SK-N-SH (cell line): ENCODE measurements around the gene MRGPRX1. TPM values are rescaled to one million over a fixed set of nuclear protein-coding genes. Genes with fewer than 3 reads are reported as not detected.

Experiments
- CTCF ChIA-PET: fragments of 300-600, 350-600 bp; formaldehyde crosslinking; extraction: SDS; loops from one replicate; lab custom pipeline; 2021; lab: Yijun Ruan, JAX
- POLR2A ChIA-PET: fragments of 350-600 bp; sonication (Branson Sonifier 250); formaldehyde crosslinking; extraction: SDS; loops from one replicate; lab custom pipeline; 2020; ENCODE audit warnings: antibody characterized with exemption, inconsistent platforms; lab: Yijun Ruan, JAX
- DNase-seq: peaks from one replicate; pipeline ENCODE4 v3.0.0; 2012
- H2AFZ ChIP-seq: fragments of 200-600 bp; sonication (generic); 2 replicates; pipeline ENCODE4 v1.8.1; 2016; ENCODE audit warnings: antibody characterized with exemption, mild to moderate bottlenecking, low read depth
- H3F3A ChIP-seq: fragments of 200-600 bp; sonication (generic); replicated peaks from 2 replicates; pipeline ENCODE3; 2016; ENCODE audit warnings: antibody characterized with exemption, mild to moderate bottlenecking; ENCODE audit not compliant: insufficient read depth
- H3K27ac ChIP-seq, 2 experiments: fragments of 200-500 bp in 1 of 2; fragments of 200-600 bp in 1 of 2; sonication (Bioruptor generic) in 1 of 2; sonication (generic), shearing (Covaris generic) in 1 of 2; 2 replicates each; pipeline versions ENCODE4 v1.5.1 to v1.6.1; 2014 to 2016; ENCODE audit warnings: low read depth in 2 of 2, inconsistent platforms in 1 of 2, low read length in 1 of 2, mild to moderate bottlenecking in 1 of 2, mixed read lengths in 1 of 2
- H3K27me3 ChIP-seq: fragments of 200-600 bp; sonication (generic), shearing (Covaris generic); 2 replicates; pipeline ENCODE4 v1.6.1; 2016; ENCODE audit warnings: mixed run types; ENCODE audit not compliant: insufficient read depth
- H3K36me3 ChIP-seq, 2 experiments: fragments of 200-500 bp in 1 of 2; fragments of 200-600 bp in 1 of 2; sonication (Bioruptor generic) in 1 of 2; sonication (generic) in 1 of 2; replicated peaks in 1 of 2; 2 replicates each; pipeline versions ENCODE3 to v1.5.1; 2014 to 2016; ENCODE audit warnings: low read length in 1 of 2, mild to moderate bottlenecking in 1 of 2; ENCODE audit not compliant: insufficient read depth in 2 of 2, control insufficient read depth in 1 of 2
- H3K4me1 ChIP-seq, 2 experiments: fragments of 200-500 bp in 1 of 2; fragments of 200-600 bp in 1 of 2; sonication (Bioruptor generic) in 1 of 2; sonication (generic), shearing (Covaris generic) in 1 of 2; 2 replicates each; pipeline versions ENCODE4 v1.5.1 to v1.6.1; 2014 to 2016; ENCODE audit warnings: low read depth in 1 of 2, low read length in 1 of 2, mixed run types in 1 of 2; ENCODE audit not compliant: insufficient read depth in 2 of 2, control insufficient read depth in 1 of 2
- H3K4me2 ChIP-seq: fragments of 200-600 bp; sonication (generic), shearing (Covaris generic); 2 replicates; pipeline ENCODE4 v1.6.1; 2017; ENCODE audit warnings: mixed run types
- H3K4me3 ChIP-seq, 2 experiments: fragments of 200-500 bp in 1 of 2; fragments of 200-600 bp in 1 of 2; sonication (Bioruptor generic) in 1 of 2; sonication (generic), shearing (Covaris generic) in 1 of 2; 2 replicates each; pipeline versions ENCODE4 v1.5.1 to v1.8.1; 2014 to 2016; ENCODE audit warnings: low read depth in 2 of 2, inconsistent platforms in 1 of 2, low read length in 1 of 2, mild to moderate bottlenecking in 1 of 2, mixed read lengths in 1 of 2, moderate library complexity in 1 of 2
- H3K79me2 ChIP-seq: fragments of 200-600 bp; sonication (generic); 2 replicates; pipeline ENCODE4 v1.8.1; 2017; ENCODE audit warnings: mild to moderate bottlenecking; ENCODE audit not compliant: insufficient read depth
- H3K9ac ChIP-seq: fragments of 200-600 bp; sonication (generic); 2 replicates; pipeline ENCODE4 v1.6.1; 2017; ENCODE audit warnings: mixed run types
- H3K9me2 ChIP-seq: fragments of 200-600 bp; sonication (generic); 2 replicates; pipeline ENCODE4 v1.6.1; 2017; ENCODE audit warnings: mixed run types
- H3K9me3 ChIP-seq: fragments of 200-600 bp; sonication (generic); 2 replicates; pipeline ENCODE4 v1.6.1; 2017; ENCODE audit warnings: mixed run types, mild to moderate bottlenecking, moderate library complexity
- H4K20me1 ChIP-seq: fragments of 200-600 bp; sonication (generic); 2 replicates; pipeline ENCODE4 v1.6.1; 2017; ENCODE audit warnings: mild to moderate bottlenecking, mixed run types; ENCODE audit not compliant: insufficient read depth
- ELF1 ChIP-seq: IDR thresholded peaks from 2 replicates; pipeline ENCODE4 v1.4.0; 2012
- EZH2phosphoT487 ChIP-seq: fragments of 200-600 bp; sonication (generic); IDR thresholded peaks from 2 replicates; pipeline ENCODE4 v1.6.1; 2017; ENCODE audit warnings: low read depth, mixed run types, mild to moderate bottlenecking, antibody characterized with exemption, moderate library complexity, borderline replicate concordance
- FOSL2 ChIP-seq: IDR thresholded peaks from 2 replicates; pipeline ENCODE4 v1.4.0; 2012; ENCODE audit warnings: low read depth, mild to moderate bottlenecking, moderate library complexity, borderline replicate concordance
- FOXJ3 ChIP-seq: sonication (generic); formaldehyde crosslinking; IDR thresholded peaks from 2 replicates; pipeline ENCODE4 v1.5.1; 2020; ENCODE audit warnings: mild to moderate bottlenecking, missing genetic modification reagents
- FOXM1 ChIP-seq: IDR thresholded peaks from 2 replicates; pipeline ENCODE4 v1.4.0; 2012; ENCODE audit warnings: low read depth, mild to moderate bottlenecking
- JUND ChIP-seq: IDR thresholded peaks from 2 replicates; pipeline ENCODE4 v1.4.0; 2012
- MXI1 ChIP-seq: IDR thresholded peaks from 2 replicates; pipeline ENCODE4 v1.6.1; 2012; ENCODE audit warnings: mild to moderate bottlenecking, low read depth, low read length, improper control_type of control experiment
- NFIC ChIP-seq: IDR thresholded peaks from 2 replicates; pipeline ENCODE4 v1.4.0; 2012; ENCODE audit warnings: borderline replicate concordance
- RAD21 ChIP-seq: IDR thresholded peaks from 2 replicates; pipeline ENCODE4 v1.6.1; 2012; ENCODE audit warnings: mild to moderate bottlenecking, low read length
- RXRA ChIP-seq: IDR thresholded peaks from 2 replicates; pipeline ENCODE4 v1.4.0; 2012; ENCODE audit warnings: low read depth, mild to moderate bottlenecking, borderline replicate concordance
- SIN3A ChIP-seq: IDR thresholded peaks from 2 replicates; pipeline ENCODE4 v1.6.1; 2012; ENCODE audit warnings: low read depth, mild to moderate bottlenecking, low read length, moderate library complexity, borderline replicate concordance
- SMC3 ChIP-seq: IDR thresholded peaks from 2 replicates; pipeline ENCODE4 v1.6.1; 2012; ENCODE audit warnings: low read depth, low read length, improper control_type of control experiment
- TAF1 ChIP-seq: IDR thresholded peaks from 2 replicates; pipeline ENCODE4 v1.6.1; 2012; ENCODE audit warnings: low read depth, mild to moderate bottlenecking, low read length, moderate library complexity, borderline replicate concordance
- TEAD4 ChIP-seq: IDR thresholded peaks from 2 replicates; pipeline ENCODE4 v1.4.0; 2012; ENCODE audit warnings: mild to moderate bottlenecking, borderline replicate concordance; ENCODE audit not compliant: insufficient read depth
- YY1 ChIP-seq: IDR thresholded peaks from 2 replicates; pipeline ENCODE4 v1.4.0; 2012; ENCODE audit warnings: low read depth, mild to moderate bottlenecking
- WGBS: methylation state at CpG from one replicate; pipeline ENCODE4 v1.1.6; 2017; ENCODE audit warnings: low lambda C conversion rate; 5-methylcytosine and 5-hydroxymethylcytosine counted together
- polyA plus RNA-seq, 3 experiments: library from polyadenylated mRNA; depleted of rRNA; stranded (reverse); fragments of >200 nt; gene quantifications; 2 replicates each; pipeline ENCODE4 v1.2.3, GENCODE V29; 2012
- TF ChIP-seq, protein P1 (sequence below): fragments of 150-350 bp; IDR thresholded peaks from 2 replicates; pipeline ENCODE4 v1.6.1; 2017; ENCODE audit warnings: antibody characterized with exemption, low read length, low read depth, borderline replicate concordance
- TF ChIP-seq, protein P2 (sequence below): IDR thresholded peaks from 2 replicates; pipeline ENCODE4 v1.4.0; 2012; ENCODE audit warnings: low read depth
- TF ChIP-seq, protein P3 (sequence below): fragments of 200-600 bp; sonication (generic); IDR thresholded peaks from 2 replicates; pipeline ENCODE4 v1.6.1; 2017; ENCODE audit warnings: antibody characterized with exemption, mild to moderate bottlenecking, moderate library complexity
- TF ChIP-seq, protein P4 (sequence below): IDR thresholded peaks from 2 replicates; pipeline ENCODE4 v1.6.1; 2012; ENCODE audit warnings: mild to moderate bottlenecking, low read depth, low read length, moderate library complexity

MRGPRX1 gene
- polyA plus RNA-seq, 1 of the 3 experiments (the other 2 are of a cell fraction) = not detected

DNA sequence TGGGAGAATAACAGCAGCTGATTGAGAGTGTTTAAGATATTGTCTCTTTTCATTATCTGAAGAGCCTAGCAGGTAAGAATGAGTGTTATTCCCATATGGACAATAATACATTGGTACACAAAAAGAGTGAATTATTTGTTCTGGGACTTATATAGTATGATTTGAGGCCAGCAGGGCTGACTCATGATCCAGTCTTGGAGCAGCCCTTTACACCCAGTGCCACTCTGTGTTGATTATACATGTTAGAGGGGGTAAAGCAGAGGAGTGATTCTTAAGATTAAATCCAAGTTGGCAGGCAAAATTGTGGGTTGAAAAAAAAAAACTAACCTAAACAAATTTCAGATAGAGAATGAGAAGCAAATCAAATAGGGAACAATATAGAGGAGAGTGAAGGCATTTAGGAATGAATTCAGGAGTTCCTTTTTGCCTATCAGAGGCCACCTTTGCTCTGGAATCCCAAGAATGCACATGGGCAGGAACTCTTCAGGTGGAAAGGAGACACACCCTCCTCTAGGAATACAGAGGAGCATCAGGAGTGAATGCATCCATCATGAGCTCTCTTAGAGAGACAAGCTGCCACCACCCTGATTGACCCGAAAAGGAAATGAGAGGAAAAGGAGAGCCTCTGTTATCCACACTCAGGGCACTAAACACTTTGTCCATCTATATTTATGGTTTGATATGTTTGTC, 19.2 kb upstream of the MRGPRX1 start:
- ChIA-PET CTCF (no interaction called here), POLR2A (no interaction called here)
- 0% methylated on average over 1 of the region's 1 CpG for WGBS
- no peak for DNase-seq
- no peaks in the 10 kb centered on the region for H4K20me1 ChIP-seq
- no peak overlapping the region for H3K27ac ChIP-seq
- H3K9ac ChIP-seq = no peak overlapping the region
- H3K9me3 ChIP-seq = no peaks in the 10 kb centered on the region
- TF ChIP-seq, protein P1, sequence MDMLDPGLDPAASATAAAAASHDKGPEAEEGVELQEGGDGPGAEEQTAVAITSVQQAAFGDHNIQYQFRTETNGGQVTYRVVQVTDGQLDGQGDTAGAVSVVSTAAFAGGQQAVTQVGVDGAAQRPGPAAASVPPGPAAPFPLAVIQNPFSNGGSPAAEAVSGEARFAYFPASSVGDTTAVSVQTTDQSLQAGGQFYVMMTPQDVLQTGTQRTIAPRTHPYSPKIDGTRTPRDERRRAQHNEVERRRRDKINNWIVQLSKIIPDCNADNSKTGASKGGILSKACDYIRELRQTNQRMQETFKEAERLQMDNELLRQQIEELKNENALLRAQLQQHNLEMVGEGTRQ = no peak
- TF ChIP-seq SIN3A = no peak
- H3K4me2 ChIP-seq = no peak overlapping the region
- no peaks in the 10 kb centered on the region for H3K27me3 ChIP-seq
- no peaks in the 10 kb centered on the region for H3F3A ChIP-seq
- no peaks in the 10 kb centered on the region for H3K9me2 ChIP-seq
- H3K4me3 ChIP-seq = no peak overlapping the region
- no peaks in the 10 kb centered on the region for H3K79me2 ChIP-seq
- no peaks in the 10 kb centered on the region for H3K4me1 ChIP-seq
- H2AFZ ChIP-seq = no peak overlapping the region
- no peaks in the 10 kb centered on the region for H3K36me3 ChIP-seq

DNA sequence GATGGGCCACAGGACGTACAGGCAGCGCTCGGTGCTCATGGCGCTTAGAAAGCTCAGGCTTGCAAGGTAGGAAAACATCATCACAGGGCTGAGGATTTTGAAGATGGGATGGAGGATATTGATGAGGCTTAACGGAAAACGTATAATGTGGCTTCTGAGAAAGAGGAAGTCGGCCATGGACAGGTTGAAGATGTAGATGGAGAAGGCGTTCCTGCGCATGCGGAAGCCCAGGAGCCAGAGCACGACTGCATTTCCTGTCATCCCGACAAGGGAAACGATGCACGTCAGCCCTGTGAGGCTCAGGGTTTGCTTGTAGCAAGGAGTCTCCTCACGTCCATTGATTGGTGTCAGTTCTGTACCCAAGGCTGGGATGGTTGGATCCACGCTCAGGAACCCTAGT, 17.4 kb upstream of the MRGPRX1 start:
- CTCF ChIA-PET = no interaction called here
- 64% methylated on average over 15 of the region's 16 CpGs for WGBS
- DNase-seq = no peak
- Histone ChIP-seq H3K4me1 (no peaks in the 10 kb centered on the region), H3K4me2 (no peak overlapping the region), H3K36me3 (no peaks in the 10 kb centered on the region), H3K27ac (no peak overlapping the region), H3F3A (no peaks in the 10 kb centered on the region), H2AFZ (no peak overlapping the region), H4K20me1 (no peaks in the 10 kb centered on the region), H3K27me3 (no peaks in the 10 kb centered on the region), H3K9me3 (no peaks in the 10 kb centered on the region), H3K9ac (no peak overlapping the region), H3K9me2 (no peaks in the 10 kb centered on the region), H3K79me2 (no peaks in the 10 kb centered on the region), H3K4me3 (no peak overlapping the region)
- TF ChIP-seq NFIC (no peak), EZH2phosphoT487 (no peak), TEAD4 (no peak), MXI1 (no peak), JUND (no peak), ELF1 (no peak), FOSL2 (no peak), RAD21 (no peak), SMC3 (no peak), YY1 (no peak), RXRA (no peak), FOXM1 (no peak), TAF1 (no peak), FOXJ3 (CRISPR knock-in tag) (no peak)
- TF ChIP-seq, protein P2, sequence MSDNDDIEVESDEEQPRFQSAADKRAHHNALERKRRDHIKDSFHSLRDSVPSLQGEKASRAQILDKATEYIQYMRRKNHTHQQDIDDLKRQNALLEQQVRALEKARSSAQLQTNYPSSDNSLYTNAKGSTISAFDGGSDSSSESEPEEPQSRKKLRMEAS = no peak
- TF ChIP-seq, protein P3, sequence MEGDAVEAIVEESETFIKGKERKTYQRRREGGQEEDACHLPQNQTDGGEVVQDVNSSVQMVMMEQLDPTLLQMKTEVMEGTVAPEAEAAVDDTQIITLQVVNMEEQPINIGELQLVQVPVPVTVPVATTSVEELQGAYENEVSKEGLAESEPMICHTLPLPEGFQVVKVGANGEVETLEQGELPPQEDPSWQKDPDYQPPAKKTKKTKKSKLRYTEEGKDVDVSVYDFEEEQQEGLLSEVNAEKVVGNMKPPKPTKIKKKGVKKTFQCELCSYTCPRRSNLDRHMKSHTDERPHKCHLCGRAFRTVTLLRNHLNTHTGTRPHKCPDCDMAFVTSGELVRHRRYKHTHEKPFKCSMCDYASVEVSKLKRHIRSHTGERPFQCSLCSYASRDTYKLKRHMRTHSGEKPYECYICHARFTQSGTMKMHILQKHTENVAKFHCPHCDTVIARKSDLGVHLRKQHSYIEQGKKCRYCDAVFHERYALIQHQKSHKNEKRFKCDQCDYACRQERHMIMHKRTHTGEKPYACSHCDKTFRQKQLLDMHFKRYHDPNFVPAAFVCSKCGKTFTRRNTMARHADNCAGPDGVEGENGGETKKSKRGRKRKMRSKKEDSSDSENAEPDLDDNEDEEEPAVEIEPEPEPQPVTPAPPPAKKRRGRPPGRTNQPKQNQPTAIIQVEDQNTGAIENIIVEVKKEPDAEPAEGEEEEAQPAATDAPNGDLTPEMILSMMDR = no peak
- TF ChIP-seq, protein P4, sequence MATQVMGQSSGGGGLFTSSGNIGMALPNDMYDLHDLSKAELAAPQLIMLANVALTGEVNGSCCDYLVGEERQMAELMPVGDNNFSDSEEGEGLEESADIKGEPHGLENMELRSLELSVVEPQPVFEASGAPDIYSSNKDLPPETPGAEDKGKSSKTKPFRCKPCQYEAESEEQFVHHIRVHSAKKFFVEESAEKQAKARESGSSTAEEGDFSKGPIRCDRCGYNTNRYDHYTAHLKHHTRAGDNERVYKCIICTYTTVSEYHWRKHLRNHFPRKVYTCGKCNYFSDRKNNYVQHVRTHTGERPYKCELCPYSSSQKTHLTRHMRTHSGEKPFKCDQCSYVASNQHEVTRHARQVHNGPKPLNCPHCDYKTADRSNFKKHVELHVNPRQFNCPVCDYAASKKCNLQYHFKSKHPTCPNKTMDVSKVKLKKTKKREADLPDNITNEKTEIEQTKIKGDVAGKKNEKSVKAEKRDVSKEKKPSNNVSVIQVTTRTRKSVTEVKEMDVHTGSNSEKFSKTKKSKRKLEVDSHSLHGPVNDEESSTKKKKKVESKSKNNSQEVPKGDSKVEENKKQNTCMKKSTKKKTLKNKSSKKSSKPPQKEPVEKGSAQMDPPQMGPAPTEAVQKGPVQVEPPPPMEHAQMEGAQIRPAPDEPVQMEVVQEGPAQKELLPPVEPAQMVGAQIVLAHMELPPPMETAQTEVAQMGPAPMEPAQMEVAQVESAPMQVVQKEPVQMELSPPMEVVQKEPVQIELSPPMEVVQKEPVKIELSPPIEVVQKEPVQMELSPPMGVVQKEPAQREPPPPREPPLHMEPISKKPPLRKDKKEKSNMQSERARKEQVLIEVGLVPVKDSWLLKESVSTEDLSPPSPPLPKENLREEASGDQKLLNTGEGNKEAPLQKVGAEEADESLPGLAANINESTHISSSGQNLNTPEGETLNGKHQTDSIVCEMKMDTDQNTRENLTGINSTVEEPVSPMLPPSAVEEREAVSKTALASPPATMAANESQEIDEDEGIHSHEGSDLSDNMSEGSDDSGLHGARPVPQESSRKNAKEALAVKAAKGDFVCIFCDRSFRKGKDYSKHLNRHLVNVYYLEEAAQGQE = no peak
- POLR2A ChIA-PET = no interaction called here
